ENCODE results near the gene CIB2.

- TF ChIP-seq ZNF565 (CRISPR knock-in tag; conservative IDR thresholded peaks at IDR 0.05; ENCODE audit: low read depth) (no peak), GLIS3 (CRISPR knock-in tag; IDR thresholded peaks at IDR 0.05) (no peak), TCF4 (CRISPR knock-in tag; IDR thresholded peaks at IDR 0.05; ENCODE audit: borderline replicate concordance) (no peak), ZNF70 (CRISPR knock-in tag; IDR thresholded peaks at IDR 0.05) (no peak), ZNF8 (CRISPR knock-in tag; IDR thresholded peaks at IDR 0.05) (no peak), ZC3H10 (CRISPR knock-in tag; IDR thresholded peaks at IDR 0.05) (no peak), ZFP30 (CRISPR knock-in tag; IDR thresholded peaks at IDR 0.05) (no peak), CSDC2 (CRISPR knock-in tag; IDR thresholded peaks at IDR 0.05) (no peak), BACH2 (CRISPR knock-in tag; IDR thresholded peaks at IDR 0.05; ENCODE audit: borderline replicate concordance) (no peak), ESRRG (CRISPR knock-in tag; IDR thresholded peaks at IDR 0.05) (no peak), POU6F1 (CRISPR knock-in tag; IDR thresholded peaks at IDR 0.05; ENCODE audit: borderline replicate concordance, low read depth) (no peak), ARNTL (CRISPR knock-in tag; IDR thresholded peaks at IDR 0.05; ENCODE audit: borderline replicate concordance, low read depth) (no peak)
- TF ChIP-seq, protein P1, sequence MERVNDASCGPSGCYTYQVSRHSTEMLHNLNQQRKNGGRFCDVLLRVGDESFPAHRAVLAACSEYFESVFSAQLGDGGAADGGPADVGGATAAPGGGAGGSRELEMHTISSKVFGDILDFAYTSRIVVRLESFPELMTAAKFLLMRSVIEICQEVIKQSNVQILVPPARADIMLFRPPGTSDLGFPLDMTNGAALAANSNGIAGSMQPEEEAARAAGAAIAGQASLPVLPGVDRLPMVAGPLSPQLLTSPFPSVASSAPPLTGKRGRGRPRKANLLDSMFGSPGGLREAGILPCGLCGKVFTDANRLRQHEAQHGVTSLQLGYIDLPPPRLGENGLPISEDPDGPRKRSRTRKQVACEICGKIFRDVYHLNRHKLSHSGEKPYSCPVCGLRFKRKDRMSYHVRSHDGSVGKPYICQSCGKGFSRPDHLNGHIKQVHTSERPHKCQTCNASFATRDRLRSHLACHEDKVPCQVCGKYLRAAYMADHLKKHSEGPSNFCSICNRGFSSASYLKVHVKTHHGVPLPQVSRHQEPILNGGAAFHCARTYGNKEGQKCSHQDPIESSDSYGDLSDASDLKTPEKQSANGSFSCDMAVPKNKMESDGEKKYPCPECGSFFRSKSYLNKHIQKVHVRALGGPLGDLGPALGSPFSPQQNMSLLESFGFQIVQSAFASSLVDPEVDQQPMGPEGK (CRISPR knock-in tag; IDR thresholded peaks at IDR 0.05; ENCODE audit: borderline replicate concordance): no peak
Observed at GRCh38 chr15:78108300-78109084, 22.8 kb downstream of the CIB2 start.
